SJCRH30 (cell line): ENCODE measurements around the gene OR2T1. TPM values are rescaled to one million over a fixed set of nuclear protein-coding genes. Genes with fewer than 3 reads are reported as not detected.
"Not testable (repeated sequence)": the region's sequence is repeated elsewhere in the genome, so short reads cannot be mapped to it uniquely, and the experiment has no call there.

ENCODE experiments used
- DNase-seq, 2 experiments: peaks; one replicate each; pipeline ENCODE4 v3.0.0-alpha.2; 2015 to 2020
- H3K27ac ChIP-seq: fragments of 250-450 bp; sonication (Bioruptor Pico); 2 replicates; pipeline ENCODE4 v1.5.1; 2020; ENCODE audit warnings: mild to moderate bottlenecking, moderate library complexity
- H3K27me3 ChIP-seq: fragments of 250-450 bp; sonication (Bioruptor Pico); 2 replicates; pipeline ENCODE4 v1.5.1; 2020; ENCODE audit warnings: mild to moderate bottlenecking, moderate library complexity
- H3K36me3 ChIP-seq: fragments of 250-450 bp; sonication (Bioruptor Pico); 2 replicates; pipeline ENCODE4 v1.5.1; 2020; ENCODE audit warnings: mild to moderate bottlenecking, moderate library complexity
- H3K4me1 ChIP-seq: fragments of 250-450 bp; sonication (Bioruptor Pico); 2 replicates; pipeline ENCODE4 v1.5.1; 2020; ENCODE audit warnings: mild to moderate bottlenecking, moderate library complexity
- H3K4me3 ChIP-seq: fragments of 250-450 bp; sonication (Bioruptor Pico); 2 replicates; pipeline ENCODE4 v1.5.1; 2020; ENCODE audit warnings: mild to moderate bottlenecking, moderate library complexity
- H3K9me3 ChIP-seq: fragments of 250-450 bp; sonication (Bioruptor Pico); replicated peaks from 2 replicates; pipeline ENCODE4 v1.5.1; 2020; ENCODE audit warnings: mild to moderate bottlenecking, moderate library complexity
- total RNA-seq: library from RNA; depleted of rRNA; stranded (reverse); fragments of >200 nt; shearing (Covaris generic); gene quantifications from 2 replicates; pipeline ENCODE4 v1.2.3, GENCODE V29; 2014; rRNA removed

The OR2T1 gene
- total RNA-seq, 1 experiment from 2014 or later, result not detected

- not testable (repeated sequence) for DNase-seq, H3K36me3 ChIP-seq, H3K27ac ChIP-seq, H3K9me3 ChIP-seq, H3K4me3 ChIP-seq, H3K4me1 ChIP-seq, H3K27me3 ChIP-seq
Measured at GRCh38 chr1:248450466-248451145, 47.8 kb downstream of the OR2T1 start.

GRCh38 chr1:248453619-248454018 lies 50.8 kb downstream of the OR2T1 start:
- not testable (repeated sequence) for H3K27me3 ChIP-seq, DNase-seq, H3K4me3 ChIP-seq, H3K27ac ChIP-seq, H3K4me1 ChIP-seq, H3K9me3 ChIP-seq, H3K36me3 ChIP-seq

GRCh38 chr1:248455045-248455444 lies 52.2 kb downstream of the OR2T1 start:
- not testable (repeated sequence) for H3K36me3 ChIP-seq, H3K4me1 ChIP-seq, H3K9me3 ChIP-seq, H3K4me3 ChIP-seq, DNase-seq, H3K27me3 ChIP-seq, H3K27ac ChIP-seq

- DNase-seq, H3K27ac ChIP-seq, H3K9me3 ChIP-seq, H3K4me3 ChIP-seq, H3K4me1 ChIP-seq, H3K27me3 ChIP-seq, H3K36me3 ChIP-seq: not testable (repeated sequence)
Measured at GRCh38 chr1:248456635-248457034, 53.8 kb downstream of the OR2T1 start.

Other genes starting within 250 kb of the OR2T1 start
- not detected in 2 replicates for gene OR2M2, start 228.2 kb upstream of the OR2T1 start, total RNA-seq
- 0.02 TPM in 1 of 2 replicates, not detected in the other for gene OR2M3, start 205.8 kb upstream of the OR2T1 start, total RNA-seq
- 0.26 TPM in 1 of 2 replicates, not detected in the other for gene OR2M4, start 171.6 kb upstream of the OR2T1 start, total RNA-seq
- not detected in 2 replicates for gene OR2T33, start 125.1 kb upstream of the OR2T1 start, total RNA-seq
- gene OR2T12, start 99.6 kb upstream of the OR2T1 start, total RNA-seq, result 0.02 TPM in 1 of 2 replicates, not detected in the other
- not detected in 2 replicates for gene OR2M7, start 78.5 kb upstream of the OR2T1 start, total RNA-seq
- gene OR14C36, start 54.3 kb upstream of the OR2T1 start, total RNA-seq, result not detected in 2 replicates
- not detected in 2 replicates for gene OR2T4, start 41.4 kb upstream of the OR2T1 start, total RNA-seq
- not detected in 2 replicates for gene OR2T6, start 27.3 kb upstream of the OR2T1 start, total RNA-seq
- gene OR2T2, start 42.6 kb downstream of the OR2T1 start, total RNA-seq, result not detected in 2 replicates
- gene OR2T3, start 70.3 kb downstream of the OR2T1 start, total RNA-seq, result not detected in 2 replicates
- not detected in 2 replicates for gene OR2T5, start 85.5 kb downstream of the OR2T1 start, total RNA-seq
- gene OR2G6, start 105.0 kb downstream of the OR2T1 start, total RNA-seq, result not detected in 2 replicates
- gene OR2T29, start 159.7 kb downstream of the OR2T1 start, total RNA-seq, result not detected in 2 replicates
- not detected in 2 replicates for gene OR2T34, start 171.7 kb downstream of the OR2T1 start, total RNA-seq
- not detected in 2 replicates for gene OR2T10, start 194.7 kb downstream of the OR2T1 start, total RNA-seq
- not detected in 2 replicates for gene OR2T11, start 232.0 kb downstream of the OR2T1 start, total RNA-seq
- not detected in 2 replicates for gene OR2T35, start 242.2 kb downstream of the OR2T1 start, total RNA-seq